ENCODE data around the gene MCC. TPM values are rescaled to one million over a fixed set of nuclear protein-coding genes. Genes with fewer than 3 reads are reported as not detected.

Gene MCC
- total RNA-seq, 4 donors from 2014 or later: 57.7 to 91.5 (median 76.0) TPM

DNA sequence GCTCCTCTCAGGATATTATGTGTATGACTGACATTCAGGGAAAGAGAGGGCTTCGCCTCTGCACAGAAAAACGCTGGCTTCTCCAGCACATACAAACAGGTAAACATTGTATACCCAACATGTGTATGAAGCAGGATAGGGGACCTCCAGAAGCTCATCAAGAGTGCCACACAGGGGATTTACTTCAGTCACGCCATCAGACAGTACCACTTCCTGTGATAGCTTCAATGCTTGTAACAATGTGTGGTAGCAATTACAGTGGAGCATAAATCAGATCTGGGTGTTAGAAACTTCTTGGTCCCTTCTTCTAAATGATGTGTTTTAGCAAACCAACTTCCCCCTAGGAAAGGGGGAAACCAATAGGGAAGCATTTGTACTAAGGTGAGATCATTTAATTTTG, 214.3 kb downstream of the MCC start:
- intact Hi-C loops (cut with DNase I; ENCODE audit: low total_unique reads): no loop called here
- TF ChIP-seq, protein P1, sequence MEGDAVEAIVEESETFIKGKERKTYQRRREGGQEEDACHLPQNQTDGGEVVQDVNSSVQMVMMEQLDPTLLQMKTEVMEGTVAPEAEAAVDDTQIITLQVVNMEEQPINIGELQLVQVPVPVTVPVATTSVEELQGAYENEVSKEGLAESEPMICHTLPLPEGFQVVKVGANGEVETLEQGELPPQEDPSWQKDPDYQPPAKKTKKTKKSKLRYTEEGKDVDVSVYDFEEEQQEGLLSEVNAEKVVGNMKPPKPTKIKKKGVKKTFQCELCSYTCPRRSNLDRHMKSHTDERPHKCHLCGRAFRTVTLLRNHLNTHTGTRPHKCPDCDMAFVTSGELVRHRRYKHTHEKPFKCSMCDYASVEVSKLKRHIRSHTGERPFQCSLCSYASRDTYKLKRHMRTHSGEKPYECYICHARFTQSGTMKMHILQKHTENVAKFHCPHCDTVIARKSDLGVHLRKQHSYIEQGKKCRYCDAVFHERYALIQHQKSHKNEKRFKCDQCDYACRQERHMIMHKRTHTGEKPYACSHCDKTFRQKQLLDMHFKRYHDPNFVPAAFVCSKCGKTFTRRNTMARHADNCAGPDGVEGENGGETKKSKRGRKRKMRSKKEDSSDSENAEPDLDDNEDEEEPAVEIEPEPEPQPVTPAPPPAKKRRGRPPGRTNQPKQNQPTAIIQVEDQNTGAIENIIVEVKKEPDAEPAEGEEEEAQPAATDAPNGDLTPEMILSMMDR (IDR thresholded peaks at IDR 0.05): no peak
- no peak for TF ChIP-seq POLR2A (IDR thresholded peaks at IDR 0.05)
- no peak overlapping the region for H3K4me3 ChIP-seq (ENCODE audit: low read depth, poor library complexity, severe bottlenecking)
- WGBS, 2 donors: 80 to 86% methylated on average over 3 of the region's 3 CpGs
- DNase-seq (ENCODE audit: low spot score in 2 of 2): no peak

DNA sequence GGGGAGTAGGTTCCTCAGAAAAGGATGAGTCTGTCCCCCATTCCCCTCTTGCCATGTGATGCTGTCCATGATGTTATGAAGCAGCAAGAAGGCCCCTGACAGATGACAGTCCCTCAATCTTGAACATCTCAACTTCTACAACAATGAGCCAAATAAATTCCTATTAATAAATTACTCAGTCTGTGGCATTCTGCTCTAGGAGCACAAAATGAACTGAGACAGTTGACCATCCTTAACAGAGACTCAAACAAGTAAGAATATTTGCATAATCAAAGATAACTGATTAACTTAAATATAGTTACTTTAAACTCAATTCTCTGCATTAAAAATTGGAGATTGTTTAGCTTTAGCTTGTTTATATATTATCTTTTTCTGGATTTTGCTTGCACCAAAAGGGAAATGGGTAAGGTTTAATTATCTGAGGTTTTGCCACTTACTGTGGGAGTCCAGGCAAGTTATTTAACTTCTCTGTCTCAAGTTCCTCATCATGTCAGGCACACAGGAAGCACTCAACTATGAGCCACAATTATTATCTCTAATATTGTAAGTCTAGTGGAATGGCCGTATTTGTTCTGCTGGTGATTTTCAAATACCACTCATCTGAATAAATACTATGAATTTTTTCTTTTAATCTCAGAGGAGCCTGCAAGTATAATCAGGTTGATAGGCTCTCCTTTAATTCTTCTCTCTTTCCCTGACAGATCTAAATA, 216.4 kb downstream of the MCC start:
- DNase-seq (ENCODE audit: low spot score in 2 of 2): no peak
- 86 to 89% methylated on average over 1 of the region's 1 CpG for WGBS, 2 donors
- intact Hi-C loops (cut with DNase I; ENCODE audit: low total_unique reads): no loop called here
- TF ChIP-seq POLR2A (IDR thresholded peaks at IDR 0.05): no peak
- TF ChIP-seq, protein P1 (IDR thresholded peaks at IDR 0.05): no peak
- H3K4me3 ChIP-seq (ENCODE audit: low read depth, poor library complexity, severe bottlenecking): no peak overlapping the region

- H3K4me3 ChIP-seq (ENCODE audit: low read depth, poor library complexity, severe bottlenecking): no peak overlapping the region
- 82 to 93% methylated on average over 2 of the region's 2 CpGs for WGBS, 2 donors
- intact Hi-C loops (cut with DNase I; ENCODE audit: low total_unique reads): no loop called here
- TF ChIP-seq, protein P1 (IDR thresholded peaks at IDR 0.05): no peak
- TF ChIP-seq POLR2A (IDR thresholded peaks at IDR 0.05): no peak
- DNase-seq (ENCODE audit: low spot score in 2 of 2): no peak
Observed at GRCh38 chr5:113271015-113271414, 217.2 kb downstream of the MCC start.

DNA sequence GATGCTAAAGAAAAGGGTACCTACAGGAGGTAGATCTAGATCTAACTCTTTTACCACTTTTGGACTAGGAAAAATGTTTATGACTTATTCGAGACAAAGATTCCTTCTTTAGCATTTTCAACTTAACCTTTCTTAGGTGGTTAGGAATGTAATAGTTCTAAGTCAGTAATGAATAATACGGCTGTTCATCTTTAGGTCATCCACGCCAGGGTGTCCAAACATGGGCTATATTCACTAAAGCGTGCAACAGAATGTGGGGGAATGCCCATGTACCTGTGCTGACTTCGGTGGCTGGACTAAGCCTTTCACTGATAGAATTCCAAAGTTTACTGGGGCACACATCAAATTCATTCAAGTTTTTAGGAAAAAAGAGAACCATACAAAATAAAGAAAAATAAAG, 218.2 kb downstream of the MCC start:
- WGBS, 2 donors: 92 to 94% methylated on average over 5 of the region's 5 CpGs
- H3K4me3 ChIP-seq (ENCODE audit: low read depth, poor library complexity, severe bottlenecking): no peak overlapping the region
- DNase-seq (ENCODE audit: low spot score in 2 of 2): no peak
- intact Hi-C loops (cut with DNase I; ENCODE audit: low total_unique reads): no loop called here
- no peak for TF ChIP-seq POLR2A (IDR thresholded peaks at IDR 0.05)
- TF ChIP-seq, protein P1 (IDR thresholded peaks at IDR 0.05): no peak

- intact Hi-C loops (cut with DNase I; ENCODE audit: low total_unique reads): no loop called here
- no peak for DNase-seq (ENCODE audit: low spot score in 2 of 2)
- 74 to 76% methylated on average over 4 of the region's 4 CpGs for WGBS, 2 donors
- TF ChIP-seq, protein P1 (IDR thresholded peaks at IDR 0.05): no peak
- no peak for TF ChIP-seq POLR2A (IDR thresholded peaks at IDR 0.05)
- H3K4me3 ChIP-seq (ENCODE audit: low read depth, poor library complexity, severe bottlenecking): no peak overlapping the region
Observed at GRCh38 chr5:113269023-113269997, 218.9 kb downstream of the MCC start.
